Gastrocnemius medialis (tissue), 4 donors: Measurements from ENCODE around the gene TRIM45.

Source experiments
- CTCF ChIP-seq, 5 experiments: fragments of 450-650 bp in 3 of 5; fragments of 200-600 bp in 2 of 5; sonication (generic) in 2 of 5; IDR thresholded peaks in 4 of 5; conservative IDR thresholded peaks in 1 of 5; 1 replicate in 4 of 5; 2 replicates in 1 of 5; pipeline ENCODE4 v1.5.1; 2016 to 2019; ENCODE audit warnings: antibody characterized with exemption in 5 of 5, mild to moderate bottlenecking in 3 of 5, moderate library complexity in 3 of 5
- POLR2A ChIP-seq, 2 donors: fragments of 450-650 bp; IDR thresholded peaks; one replicate each; pipeline ENCODE4 v1.6.1; 2017; ENCODE audit warnings: antibody characterized with exemption in 2 of 2, mild to moderate bottlenecking in 2 of 2, moderate library complexity in 2 of 2

GRCh38 chr1:117138561-117138960, 17.0 kb upstream of the TRIM45 start:
- TF ChIP-seq POLR2A (IDR thresholded peaks at IDR 0.05) = no peak
- no peak for TF ChIP-seq CTCF (IDR thresholded peaks at IDR 0.05 in 4 of 5, conservative IDR thresholded peaks at IDR 0.05 in 1 of 5)
